WTC11 (cell line): ENCODE data around the gene CST9L.

Source experiments
- ATF6 ChIP-seq: sonication (generic); formaldehyde crosslinking; IDR thresholded peaks from 2 replicates; pipeline ENCODE4 v1.8.1; 2023; ENCODE audit warnings: mild to moderate bottlenecking, missing genetic modification reagents
- CBFB ChIP-seq: sonication (generic); formaldehyde crosslinking; IDR thresholded peaks from 2 replicates; pipeline ENCODE4 v1.8.1; 2022; ENCODE audit warnings: mild to moderate bottlenecking, low read depth, missing genetic modification reagents
- CREM ChIP-seq: sonication (generic); formaldehyde crosslinking; IDR thresholded peaks from 2 replicates; pipeline ENCODE4 v1.8.1; 2022; ENCODE audit warnings: mild to moderate bottlenecking, missing genetic modification reagents, moderate library complexity
- CTCF ChIP-seq: fragments of 200-600 bp; IDR thresholded peaks from 2 replicates; pipeline ENCODE4 v1.8.0; 2022; ENCODE audit warnings: antibody characterized with exemption
- MAX ChIP-seq: sonication (generic); formaldehyde crosslinking; IDR thresholded peaks from 2 replicates; pipeline ENCODE4 v1.8.0; 2022; ENCODE audit warnings: mild to moderate bottlenecking, missing genetic modification reagents
- MYBL2 ChIP-seq: sonication (generic); formaldehyde crosslinking; IDR thresholded peaks from 2 replicates; pipeline ENCODE4 v1.8.1; 2023; ENCODE audit warnings: mild to moderate bottlenecking, moderate library complexity, missing genetic modification reagents
- SOX15 ChIP-seq: fragments of 250-450 bp; sonication (Bioruptor Pico); IDR thresholded peaks from 2 replicates; pipeline ENCODE4 v1.9.0; 2021; ENCODE audit warnings: mild to moderate bottlenecking
- ZNF138 ChIP-seq: sonication (generic); formaldehyde crosslinking; conservative IDR thresholded peaks from 2 replicates; pipeline ENCODE4 v1.8.1; 2022; ENCODE audit warnings: mild to moderate bottlenecking, moderate library complexity, missing genetic modification reagents
- ZNF232 ChIP-seq: sonication (generic); formaldehyde crosslinking; IDR thresholded peaks from 2 replicates; pipeline ENCODE4 v1.8.0; 2022; ENCODE audit warnings: mild to moderate bottlenecking, missing genetic modification reagents
- TF ChIP-seq, protein P1 (sequence below): sonication (generic); formaldehyde crosslinking; conservative IDR thresholded peaks from 2 replicates; pipeline ENCODE4 v1.8.1; 2022; ENCODE audit warnings: mild to moderate bottlenecking, missing genetic modification reagents
- TF ChIP-seq, protein P2 (sequence below): sonication (generic); formaldehyde crosslinking; conservative IDR thresholded peaks from 2 replicates; pipeline ENCODE4 v1.8.1; 2023; ENCODE audit warnings: mild to moderate bottlenecking, low read depth, missing genetic modification reagents, moderate library complexity

DNA sequence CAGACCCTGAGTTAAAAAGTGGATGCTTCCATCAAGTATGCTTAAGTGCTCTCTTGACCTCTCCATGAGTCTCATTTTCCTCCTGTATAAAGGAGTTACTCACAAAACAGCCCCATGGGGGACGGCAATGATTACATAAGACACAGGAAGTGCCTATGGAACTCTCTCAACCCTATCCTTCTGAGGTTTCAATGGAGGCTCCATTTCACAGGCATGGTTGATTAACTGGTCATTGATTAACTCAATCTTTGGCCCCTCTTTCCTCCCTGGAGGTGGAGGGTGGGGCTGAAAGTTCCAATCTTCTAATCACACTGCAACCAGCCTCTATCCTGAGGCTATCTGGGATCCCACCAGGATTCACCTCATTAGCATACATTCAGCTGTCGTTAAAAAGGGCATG lies 48.1 kb downstream of the CST9L start:
- TF ChIP-seq MAX (CRISPR knock-in tag) (no peak), CTCF (no peak), ZNF138 (no peak), ZNF232 (CRISPR knock-in tag) (no peak), SOX15 (no peak), CREM (no peak), ATF6 (CRISPR knock-in tag) (no peak), MYBL2 (CRISPR knock-in tag) (no peak), CBFB (CRISPR knock-in tag) (no peak)
- TF ChIP-seq, protein P1, sequence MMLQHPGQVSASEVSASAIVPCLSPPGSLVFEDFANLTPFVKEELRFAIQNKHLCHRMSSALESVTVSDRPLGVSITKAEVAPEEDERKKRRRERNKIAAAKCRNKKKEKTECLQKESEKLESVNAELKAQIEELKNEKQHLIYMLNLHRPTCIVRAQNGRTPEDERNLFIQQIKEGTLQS (CRISPR knock-in tag), result no peak
- TF ChIP-seq, protein P2, sequence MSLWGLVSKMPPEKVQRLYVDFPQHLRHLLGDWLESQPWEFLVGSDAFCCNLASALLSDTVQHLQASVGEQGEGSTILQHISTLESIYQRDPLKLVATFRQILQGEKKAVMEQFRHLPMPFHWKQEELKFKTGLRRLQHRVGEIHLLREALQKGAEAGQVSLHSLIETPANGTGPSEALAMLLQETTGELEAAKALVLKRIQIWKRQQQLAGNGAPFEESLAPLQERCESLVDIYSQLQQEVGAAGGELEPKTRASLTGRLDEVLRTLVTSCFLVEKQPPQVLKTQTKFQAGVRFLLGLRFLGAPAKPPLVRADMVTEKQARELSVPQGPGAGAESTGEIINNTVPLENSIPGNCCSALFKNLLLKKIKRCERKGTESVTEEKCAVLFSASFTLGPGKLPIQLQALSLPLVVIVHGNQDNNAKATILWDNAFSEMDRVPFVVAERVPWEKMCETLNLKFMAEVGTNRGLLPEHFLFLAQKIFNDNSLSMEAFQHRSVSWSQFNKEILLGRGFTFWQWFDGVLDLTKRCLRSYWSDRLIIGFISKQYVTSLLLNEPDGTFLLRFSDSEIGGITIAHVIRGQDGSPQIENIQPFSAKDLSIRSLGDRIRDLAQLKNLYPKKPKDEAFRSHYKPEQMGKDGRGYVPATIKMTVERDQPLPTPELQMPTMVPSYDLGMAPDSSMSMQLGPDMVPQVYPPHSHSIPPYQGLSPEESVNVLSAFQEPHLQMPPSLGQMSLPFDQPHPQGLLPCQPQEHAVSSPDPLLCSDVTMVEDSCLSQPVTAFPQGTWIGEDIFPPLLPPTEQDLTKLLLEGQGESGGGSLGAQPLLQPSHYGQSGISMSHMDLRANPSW (CRISPR knock-in tag), result no peak
